HL-60/S4 treated with phorbol 12-myristate 13-acetate at 8.2 ng/mL for 4 days and 3 days (cell line): ENCODE results near the gene MMRN1.
"Not testable (repeated sequence)": the region's sequence is repeated elsewhere in the genome, so short reads cannot be mapped to it uniquely, and the experiment has no call there.

Experiments
- in situ Hi-C: fragments of 300-500 bp; cut with MboI; formaldehyde crosslinking; loops from 2 replicates; pipeline ENCODE4 v1.15.0; 2022; ENCODE audit warnings: low sequenced_read_pairs

MMRN1 gene, protein sequence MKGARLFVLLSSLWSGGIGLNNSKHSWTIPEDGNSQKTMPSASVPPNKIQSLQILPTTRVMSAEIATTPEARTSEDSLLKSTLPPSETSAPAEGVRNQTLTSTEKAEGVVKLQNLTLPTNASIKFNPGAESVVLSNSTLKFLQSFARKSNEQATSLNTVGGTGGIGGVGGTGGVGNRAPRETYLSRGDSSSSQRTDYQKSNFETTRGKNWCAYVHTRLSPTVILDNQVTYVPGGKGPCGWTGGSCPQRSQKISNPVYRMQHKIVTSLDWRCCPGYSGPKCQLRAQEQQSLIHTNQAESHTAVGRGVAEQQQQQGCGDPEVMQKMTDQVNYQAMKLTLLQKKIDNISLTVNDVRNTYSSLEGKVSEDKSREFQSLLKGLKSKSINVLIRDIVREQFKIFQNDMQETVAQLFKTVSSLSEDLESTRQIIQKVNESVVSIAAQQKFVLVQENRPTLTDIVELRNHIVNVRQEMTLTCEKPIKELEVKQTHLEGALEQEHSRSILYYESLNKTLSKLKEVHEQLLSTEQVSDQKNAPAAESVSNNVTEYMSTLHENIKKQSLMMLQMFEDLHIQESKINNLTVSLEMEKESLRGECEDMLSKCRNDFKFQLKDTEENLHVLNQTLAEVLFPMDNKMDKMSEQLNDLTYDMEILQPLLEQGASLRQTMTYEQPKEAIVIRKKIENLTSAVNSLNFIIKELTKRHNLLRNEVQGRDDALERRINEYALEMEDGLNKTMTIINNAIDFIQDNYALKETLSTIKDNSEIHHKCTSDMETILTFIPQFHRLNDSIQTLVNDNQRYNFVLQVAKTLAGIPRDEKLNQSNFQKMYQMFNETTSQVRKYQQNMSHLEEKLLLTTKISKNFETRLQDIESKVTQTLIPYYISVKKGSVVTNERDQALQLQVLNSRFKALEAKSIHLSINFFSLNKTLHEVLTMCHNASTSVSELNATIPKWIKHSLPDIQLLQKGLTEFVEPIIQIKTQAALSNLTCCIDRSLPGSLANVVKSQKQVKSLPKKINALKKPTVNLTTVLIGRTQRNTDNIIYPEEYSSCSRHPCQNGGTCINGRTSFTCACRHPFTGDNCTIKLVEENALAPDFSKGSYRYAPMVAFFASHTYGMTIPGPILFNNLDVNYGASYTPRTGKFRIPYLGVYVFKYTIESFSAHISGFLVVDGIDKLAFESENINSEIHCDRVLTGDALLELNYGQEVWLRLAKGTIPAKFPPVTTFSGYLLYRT

DNA sequence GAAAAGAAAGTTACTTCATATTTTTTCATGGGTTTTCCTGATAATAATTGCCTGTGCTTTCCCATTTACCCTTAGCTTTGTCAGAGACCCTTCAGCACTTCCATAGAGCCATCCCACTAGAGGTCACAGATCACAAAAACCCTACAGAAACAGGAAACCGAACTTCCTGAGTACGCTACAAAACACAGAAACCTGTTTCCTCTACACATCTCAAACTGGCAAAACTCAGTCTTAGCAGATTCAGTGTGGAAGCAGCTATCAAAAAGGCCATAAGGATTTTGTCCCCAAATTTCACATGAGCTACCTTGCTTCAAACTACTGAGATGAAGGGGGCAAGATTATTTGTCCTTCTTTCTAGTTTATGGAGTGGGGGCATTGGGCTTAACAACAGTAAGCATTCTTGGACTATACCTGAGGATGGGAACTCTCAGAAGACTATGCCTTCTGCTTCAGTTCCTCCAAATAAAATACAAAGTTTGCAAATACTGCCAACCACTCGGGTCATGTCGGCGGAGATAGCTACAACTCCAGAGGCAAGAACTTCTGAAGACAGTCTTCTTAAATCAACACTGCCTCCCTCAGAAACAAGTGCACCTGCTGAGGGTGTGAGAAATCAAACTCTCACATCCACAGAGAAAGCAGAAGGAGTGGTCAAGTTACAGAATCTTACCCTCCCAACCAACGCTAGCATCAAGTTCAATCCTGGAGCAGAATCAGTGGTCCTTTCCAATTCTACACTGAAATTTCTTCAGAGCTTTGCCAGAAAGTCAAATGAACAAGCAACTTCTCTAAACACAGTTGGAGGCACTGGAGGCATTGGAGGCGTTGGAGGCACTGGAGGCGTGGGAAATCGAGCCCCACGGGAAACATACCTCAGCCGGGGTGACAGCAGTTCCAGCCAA lies at the start of gene MMRN1:
TSS of gene MMRN1 (plus strand) at position 206 of the 902 bp plus-strand sequence. CDS start at position 324, 118 bp downstream.
- in situ Hi-C loops: no loop called here

DNA sequence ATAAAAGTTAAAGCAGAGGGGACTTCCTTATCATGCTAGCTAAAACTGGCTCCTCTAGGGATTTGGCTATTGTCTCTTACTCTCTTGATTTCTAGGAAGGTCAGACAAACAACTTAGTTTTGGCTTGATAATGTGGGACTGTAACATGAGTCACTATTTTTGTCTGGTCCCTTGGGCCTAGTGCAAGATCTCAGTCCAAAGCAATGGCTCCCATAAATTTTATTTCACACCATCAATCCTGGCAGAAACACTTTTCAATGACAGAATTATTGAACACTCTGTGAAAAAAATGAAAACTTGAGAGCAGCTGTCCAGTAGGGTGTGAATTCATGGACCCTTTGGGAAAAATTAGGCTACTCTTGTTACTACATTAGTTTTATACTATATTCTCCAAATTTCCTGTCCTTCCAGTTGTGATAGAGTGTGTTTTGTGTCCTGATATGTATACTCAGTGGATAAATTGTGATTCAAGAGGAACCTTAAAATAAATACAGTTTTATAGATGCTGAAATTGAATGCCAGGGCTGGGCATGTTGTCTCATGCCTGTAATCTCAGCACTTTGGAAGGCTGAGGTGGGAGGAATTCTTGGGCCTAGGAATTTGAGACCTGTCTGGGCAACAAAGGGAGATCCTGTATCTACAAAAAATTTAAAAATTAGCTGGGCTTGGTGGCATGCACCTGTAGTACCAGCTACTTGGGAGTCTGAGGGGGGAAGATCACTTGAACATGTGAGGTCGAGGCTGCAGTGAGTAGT lies 46.9 kb upstream of the MMRN1 start:
- in situ Hi-C loops: no loop called here

DNA sequence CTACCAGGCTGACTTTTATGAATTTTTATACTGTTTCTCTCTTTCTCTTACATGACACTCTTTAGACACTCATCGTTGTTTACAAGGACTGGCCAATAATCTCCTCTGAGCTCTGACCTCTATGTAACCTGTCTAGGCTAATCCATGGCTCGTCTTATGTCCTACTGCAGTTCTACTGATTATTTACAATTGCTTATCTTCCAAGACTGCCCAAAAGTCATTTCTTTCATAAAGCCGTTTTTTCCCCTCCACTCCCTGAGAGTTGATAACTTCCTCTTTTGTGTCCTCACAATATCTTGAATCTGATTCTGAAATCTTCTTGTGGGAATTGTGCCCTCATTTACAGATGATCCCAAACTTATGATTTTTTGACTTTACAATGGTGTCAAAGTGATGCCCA lies 39.4 kb upstream of the MMRN1 start:
- in situ Hi-C loops: no loop called here

DNA sequence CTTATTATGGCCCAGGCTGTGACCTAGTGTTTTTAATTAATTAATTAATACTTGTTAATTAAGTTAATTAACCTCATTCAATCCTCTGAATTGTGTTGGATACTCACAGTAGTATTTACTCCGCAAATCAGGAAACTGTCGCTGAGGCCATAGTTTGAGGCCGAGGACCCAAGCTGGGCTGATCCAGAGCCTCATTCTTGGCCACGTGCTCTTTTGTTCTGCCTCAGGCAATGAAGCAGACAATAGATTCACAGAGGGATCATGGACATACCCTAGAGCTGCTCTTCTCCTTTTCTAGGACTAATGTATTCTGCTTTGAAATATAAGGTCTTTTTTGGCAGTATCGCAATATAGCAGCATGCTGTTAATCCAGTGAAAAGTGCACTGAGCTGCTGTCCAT lies 33.7 kb upstream of the MMRN1 start:
- in situ Hi-C loops: no loop called here

DNA sequence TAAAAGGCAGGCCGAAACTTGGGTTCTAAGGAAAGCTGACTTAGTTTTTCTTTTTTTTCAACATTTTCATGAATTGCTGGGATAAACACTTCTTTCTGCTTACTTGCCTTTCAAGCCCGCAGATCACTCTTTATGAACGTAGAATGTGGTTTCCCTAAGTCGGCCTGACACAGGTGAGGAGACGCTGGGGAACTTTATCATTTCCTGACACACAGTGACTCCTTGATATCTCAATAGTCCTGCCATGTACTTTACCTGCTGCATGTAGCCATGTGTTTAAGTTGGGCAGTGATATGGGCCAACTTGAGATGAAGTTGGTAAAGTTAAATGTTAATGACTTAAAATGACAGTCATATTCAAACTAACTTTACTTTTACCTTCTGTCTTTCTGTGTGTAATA lies 31.1 kb upstream of the MMRN1 start:
- in situ Hi-C loops: no loop called here

DNA sequence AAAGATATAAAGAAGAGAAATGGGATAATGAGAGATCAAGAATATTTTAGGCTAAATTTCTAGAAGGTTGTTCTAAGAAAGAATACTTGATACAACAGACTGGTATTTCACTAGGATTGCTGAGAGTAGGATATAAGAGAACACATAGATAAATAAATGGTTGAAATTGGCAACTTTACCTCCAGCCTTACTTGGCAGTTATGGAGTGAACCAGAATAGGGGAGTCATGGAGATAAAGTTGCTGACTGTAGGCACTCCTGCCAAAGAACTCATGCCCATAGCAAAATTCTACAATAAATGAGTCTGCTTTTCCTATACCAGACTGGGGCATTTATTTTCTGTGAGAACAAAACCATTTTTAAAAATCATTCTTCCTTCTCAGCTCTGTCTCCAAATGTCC lies 26.4 kb upstream of the MMRN1 start:
- in situ Hi-C loops: no loop called here

DNA sequence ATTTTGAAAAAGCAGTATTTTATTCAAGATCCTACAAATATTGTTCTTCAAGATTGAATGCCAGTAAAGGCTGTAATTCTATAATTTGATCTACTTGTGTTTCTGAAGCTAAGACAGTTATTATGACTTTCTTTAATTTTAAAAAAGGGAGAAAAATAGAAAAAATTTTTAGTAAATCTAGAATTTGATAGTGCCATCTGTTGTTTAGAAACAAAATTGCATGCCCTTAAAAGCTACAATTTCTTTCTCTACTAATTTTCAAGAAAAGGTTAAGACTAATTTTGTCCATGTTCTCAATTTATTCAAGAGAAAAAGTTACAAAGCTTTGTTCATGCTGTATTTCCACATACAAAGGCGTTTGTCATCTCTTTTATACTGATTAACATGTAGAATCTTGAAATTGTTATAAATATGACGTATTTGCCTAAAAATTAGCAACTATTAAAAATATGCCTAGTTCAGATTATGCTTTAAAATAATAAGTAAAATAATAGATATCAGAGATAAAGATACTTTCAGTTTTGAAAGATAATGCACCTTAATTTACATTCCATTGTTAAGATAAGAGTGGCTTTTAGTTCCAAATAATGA lies 25.6 kb upstream of the MMRN1 start:
- in situ Hi-C loops: no loop called here

DNA sequence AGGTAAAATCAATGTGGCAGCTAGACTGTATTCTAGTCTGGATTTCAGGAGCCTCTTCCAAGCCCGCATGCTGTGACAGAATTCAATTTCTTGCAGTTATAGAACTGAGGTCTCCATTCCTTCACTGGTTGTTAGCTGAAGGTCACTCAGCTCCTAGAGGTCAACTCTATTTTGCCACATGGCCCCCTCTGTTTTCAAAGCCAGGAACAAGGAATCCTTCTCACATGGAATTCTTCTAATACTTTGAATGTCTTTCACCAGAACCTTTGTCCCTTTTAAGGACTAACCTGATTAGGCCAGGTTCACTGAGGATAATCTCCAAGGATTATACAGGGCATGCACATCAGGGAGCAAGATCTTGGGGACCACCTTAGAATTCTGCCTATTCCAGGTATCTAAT lies 23.4 kb upstream of the MMRN1 start:
- in situ Hi-C loops: no loop called here

DNA sequence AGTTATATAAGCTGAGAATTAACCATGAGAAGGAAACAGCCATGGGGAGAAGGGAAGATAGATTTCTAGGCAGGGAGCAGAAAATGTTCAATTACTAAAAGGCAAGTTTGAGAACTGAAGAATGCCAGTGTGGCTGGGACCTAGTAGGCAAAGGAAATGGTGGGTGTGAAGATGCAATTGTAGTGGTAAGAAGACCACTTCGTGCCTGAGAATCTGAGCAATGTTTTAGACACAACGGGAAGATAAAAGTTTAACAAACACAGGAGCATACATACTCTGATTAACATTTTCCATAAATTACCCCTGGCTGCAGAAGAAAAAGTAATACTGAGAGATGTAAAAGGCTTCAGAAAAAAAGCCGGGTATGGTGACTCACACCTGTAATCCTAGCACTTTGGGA lies 18.1 kb upstream of the MMRN1 start:
- in situ Hi-C loops: no loop called here

DNA sequence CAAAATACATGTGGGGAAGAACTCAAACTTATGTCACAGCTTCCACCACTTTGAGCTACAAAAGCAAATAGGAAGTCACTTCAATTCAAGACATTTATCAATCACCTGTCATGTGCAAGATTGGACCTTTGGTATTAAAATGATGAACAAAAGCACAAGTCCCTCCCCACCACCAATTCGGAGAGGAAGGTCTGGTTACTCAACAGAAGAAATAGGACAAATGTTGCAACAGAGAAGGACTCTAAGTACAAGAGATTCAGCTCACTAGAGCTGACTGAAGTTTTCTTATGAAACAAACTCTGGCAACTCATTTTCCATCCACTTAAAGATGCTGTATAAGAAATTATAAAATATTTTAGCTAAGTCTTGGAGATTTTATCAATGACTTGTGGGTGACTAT lies 16.0 kb upstream of the MMRN1 start:
- in situ Hi-C loops: no loop called here

DNA sequence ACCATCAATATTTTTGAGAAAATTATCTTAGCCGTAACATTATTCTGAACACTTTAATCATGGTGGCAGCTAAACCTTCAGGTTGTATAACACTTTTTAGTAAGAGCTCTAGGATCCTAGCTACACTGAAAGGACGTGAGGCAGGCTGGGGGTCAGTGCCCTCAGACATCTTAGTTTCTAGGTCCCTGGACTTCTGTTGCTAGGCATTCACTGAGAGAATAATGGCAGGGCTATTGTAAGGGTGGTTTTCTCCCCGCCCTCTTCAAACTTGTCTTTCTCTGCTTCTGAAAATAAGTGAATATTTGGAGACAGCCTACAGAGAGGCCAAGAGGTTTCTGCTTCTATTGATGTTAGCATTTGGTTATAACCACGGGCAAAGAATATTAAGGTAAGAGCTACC lies 15.4 kb upstream of the MMRN1 start:
- in situ Hi-C loops: no loop called here

DNA sequence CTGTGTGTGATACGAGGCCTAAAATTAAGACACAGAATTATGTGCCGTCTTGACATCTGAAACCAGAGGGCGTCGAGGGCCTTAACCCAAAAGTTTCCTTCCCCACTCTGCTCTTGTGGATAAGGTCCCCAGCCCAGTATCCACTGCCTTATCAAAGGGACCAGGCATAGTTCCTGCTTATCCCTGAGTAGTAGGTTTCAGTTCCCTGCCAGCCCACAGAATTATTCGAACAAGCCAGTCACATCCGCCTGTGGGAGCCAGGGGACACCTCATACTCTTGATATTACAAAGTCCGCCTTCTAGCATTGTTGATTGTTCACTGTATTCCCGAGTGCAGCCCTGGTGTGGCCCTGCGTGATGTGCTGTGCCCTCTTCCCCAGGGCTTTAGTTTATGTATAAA lies 5.4 kb upstream of the MMRN1 start:
- in situ Hi-C loops: no loop called here

DNA sequence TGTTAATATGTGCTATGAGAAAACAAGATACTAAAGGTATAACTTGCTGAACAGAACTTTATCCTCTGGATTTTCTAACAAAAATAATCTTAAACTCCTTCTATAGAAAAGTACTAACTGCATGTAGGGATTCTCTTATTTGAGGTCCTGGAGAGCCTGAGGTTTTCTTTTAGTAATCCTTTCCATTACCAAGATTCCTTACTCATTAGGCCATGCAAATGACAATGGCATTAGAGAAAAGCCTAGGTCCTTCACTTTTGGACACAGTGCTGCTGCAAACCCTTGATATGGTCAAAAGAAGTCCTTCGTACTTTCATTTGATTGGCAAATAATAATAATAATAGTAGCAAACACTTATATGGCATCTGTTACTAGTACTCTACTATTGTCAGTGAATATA lies 3.2 kb downstream of the MMRN1 start:
- in situ Hi-C loops: no loop called here

DNA sequence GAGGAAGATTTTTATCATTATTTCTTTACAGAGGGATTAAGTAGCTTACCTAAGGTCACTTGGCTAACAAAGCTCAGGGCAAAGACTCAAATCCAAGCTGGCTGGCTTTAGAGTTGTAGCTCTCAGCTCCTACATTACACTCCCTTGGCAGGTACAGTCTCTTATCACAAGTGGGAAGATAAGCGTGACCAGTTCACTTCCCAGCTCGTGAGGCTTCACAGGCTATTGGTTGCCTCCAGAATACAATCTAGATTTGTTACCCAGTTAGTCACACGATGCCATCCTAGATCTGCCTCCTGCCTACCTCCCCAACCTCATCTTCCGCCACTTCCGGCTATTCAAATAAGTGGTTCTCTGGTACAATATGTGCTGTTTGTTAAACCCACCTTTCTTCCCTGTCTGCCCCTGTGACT lies 3.7 kb downstream of the MMRN1 start:
- in situ Hi-C loops: no loop called here

DNA sequence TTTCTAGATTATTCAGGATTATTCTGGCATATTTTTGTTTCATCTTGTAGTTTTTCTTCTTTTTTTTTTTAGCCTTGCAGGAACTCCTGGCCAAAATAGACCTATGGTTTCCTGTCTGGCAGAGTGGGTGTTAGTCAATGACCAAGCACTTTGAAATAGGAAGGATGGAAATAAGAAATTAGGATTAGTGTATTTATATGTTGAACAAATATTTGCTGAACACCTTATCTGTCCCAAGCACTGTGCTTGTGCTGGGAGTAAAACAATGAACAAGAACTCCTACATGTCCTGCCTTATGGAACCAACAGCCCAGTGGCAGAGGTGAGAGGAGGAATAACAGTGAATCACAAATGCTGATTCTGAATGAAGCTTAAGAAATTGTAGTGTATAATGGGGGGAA lies 4.5 kb downstream of the MMRN1 start:
- in situ Hi-C loops: no loop called here

DNA sequence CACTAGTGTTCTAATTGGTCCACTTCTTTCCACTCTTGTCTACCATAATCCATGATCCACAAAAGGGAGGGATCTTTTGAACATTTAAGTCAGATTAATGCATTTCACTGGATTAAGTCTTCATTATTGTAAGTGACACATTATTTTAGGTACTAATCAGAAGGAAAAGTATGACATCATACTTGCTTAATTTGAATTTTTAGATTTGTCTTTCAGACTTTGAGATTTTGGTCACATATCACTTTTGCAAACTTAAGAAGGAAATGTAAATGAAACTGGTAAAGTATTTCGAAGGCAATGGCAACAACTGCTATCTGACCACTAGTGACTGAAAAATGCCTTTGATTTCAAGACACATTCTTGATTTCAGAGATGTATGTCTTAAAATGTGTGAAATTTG lies 5.2 kb downstream of the MMRN1 start:
- in situ Hi-C loops: no loop called here

DNA sequence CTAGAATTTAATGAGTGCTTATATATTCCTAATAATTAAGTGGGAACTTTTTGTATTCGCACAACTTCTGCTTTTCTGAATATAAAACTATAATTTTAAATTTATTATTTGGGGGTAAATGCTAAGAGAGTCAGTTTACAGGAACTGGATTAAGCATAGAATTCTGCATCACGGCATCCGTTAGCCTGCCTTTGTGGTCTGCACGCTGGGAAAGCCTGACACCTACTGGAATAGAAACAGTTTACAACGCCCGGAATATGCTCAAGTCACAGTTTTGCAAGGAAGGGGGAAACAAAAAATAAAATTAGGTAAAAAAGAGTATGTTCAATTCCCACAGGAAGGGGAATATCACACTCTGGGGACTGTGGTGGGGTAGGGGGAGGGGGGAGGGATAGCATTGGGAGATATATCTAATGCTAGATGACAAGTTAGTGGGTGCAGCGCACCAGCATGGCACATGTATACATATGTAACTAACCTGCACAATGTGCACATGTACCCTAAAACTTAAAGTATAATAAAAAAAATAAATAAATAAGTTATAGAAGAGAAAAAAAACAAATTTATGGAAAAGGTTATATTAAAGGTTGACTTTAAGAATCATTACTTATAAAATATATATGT lies 7.3 kb downstream of the MMRN1 start:
- in situ Hi-C loops: not testable (repeated sequence)

DNA sequence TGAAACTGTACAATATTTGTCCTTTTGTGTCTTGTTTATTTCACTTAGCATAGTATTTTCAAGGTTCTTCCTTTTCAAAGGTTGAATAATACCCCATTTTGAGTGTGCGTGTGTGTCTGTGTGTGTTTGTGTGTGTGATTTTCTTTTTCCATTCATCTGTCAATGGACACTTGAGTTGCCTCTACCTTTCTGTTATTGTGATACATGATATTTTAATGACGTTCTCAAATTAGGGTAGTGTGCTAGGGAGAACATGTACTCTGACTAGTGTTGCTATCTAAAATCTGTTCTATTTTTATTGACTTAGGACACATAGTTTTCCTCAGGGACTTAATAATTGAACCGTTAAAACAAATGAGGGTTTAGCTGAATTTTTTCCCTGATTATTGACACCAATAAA lies 9.9 kb downstream of the MMRN1 start:
- in situ Hi-C loops: no loop called here

DNA sequence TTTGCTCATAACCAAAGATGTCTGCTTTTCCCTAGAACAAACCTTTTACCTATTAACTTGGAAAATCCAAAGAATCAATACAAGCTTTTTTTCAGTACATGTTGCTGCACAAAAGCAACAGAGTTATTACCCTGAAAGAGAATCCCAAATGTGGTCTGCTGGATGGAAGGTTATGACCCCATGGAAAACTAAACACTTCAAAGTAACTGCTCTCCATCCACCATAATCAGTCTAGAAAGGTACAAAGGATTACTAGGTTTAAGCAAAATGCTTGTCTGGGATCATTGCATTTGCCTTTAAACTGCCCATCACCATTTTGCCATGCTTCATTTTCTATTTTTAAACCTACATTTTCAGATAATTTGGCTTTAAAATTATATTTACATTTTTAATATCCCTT lies 11.7 kb downstream of the MMRN1 start:
- in situ Hi-C loops: no loop called here
